Left colon (tissue), 2 donors: ENCODE measurements around the gene GCSAML. TPM values are rescaled to one million over a fixed set of nuclear protein-coding genes. Genes with fewer than 3 reads are reported as not detected.
"Not testable (repeated sequence)": the region's sequence is repeated elsewhere in the genome, so short reads cannot be mapped to it uniquely, and the experiment has no call there.

ENCODE experiments used
- ATAC-seq: fragments of 200-7000 bp; cut with Tn5 transposase; one replicate; pipeline ENCODE4 v1.9.1; 2020; ENCODE audit warnings: mild to moderate bottlenecking, moderate library complexity
- DNase-seq, 2 donors: peaks; one replicate each; pipeline ENCODE4 v3.0.0-alpha.2; 2020
- intact Hi-C, 2 donors: fragments of 100-400 bp; cut with DNase I in 1 of 2; cut with micrococcal nuclease in 1 of 2; formaldehyde crosslinking; loops; one replicate each; pipeline versions ENCODE4 v1.11.2 to v1.14.0; 2022; cut with DNase I, micrococcal nuclease
- long read RNA-seq: library from polyadenylated mRNA; unstranded; transcript quantifications from one replicate; pipeline ENCODE4 v2.0.0, GENCODE V29; 2021
- total RNA-seq, 2 donors: library from RNA; stranded (reverse); fragmentation: NEBNext Ultra II Directional; extraction: Animal tissue kit (Norgen Biotek cat#: 25700); gene quantifications; one replicate each; pipeline ENCODE4 v1.2.1, GENCODE V29; 2021
- donor health status: DM: no; HTN: no; CAD: no.
- donor health status: DM: yes; HTN: yes; CAD: no.

Gene GCSAML
- total RNA-seq = under 1 TPM; 0.18 to 0.67 TPM
- long read RNA-seq = 0 reads

GRCh38 chr1:247548769-247549182, at the start of gene GCSAML:
GCSAML (plus strand) TSS chr1:247549134; CDS start chr1:247549192, 58 bp downstream.
- ATAC-seq = no peak
- intact Hi-C loops = no loop called here
- no peak for DNase-seq

- no peak for ATAC-seq
- intact Hi-C loops = no loop called here
These were observed 48.1 kb upstream of the GCSAML start for GRCh38 chr1:247500865-247501264.

GRCh38 chr1:247506831-247507230, 42.1 kb upstream of the GCSAML start:
- intact Hi-C loops = no loop called here
- DNase-seq (no peak), ATAC-seq (no peak)

More at GRCh38 chr1:247500865-247501264, 48.1 kb upstream of the GCSAML start:
- no peak for DNase-seq

- intact Hi-C loops = no loop called here
- no peak for ATAC-seq
- no peak for DNase-seq
These were observed 30.9 kb upstream of the GCSAML start for GRCh38 chr1:247517795-247518612.

- intact Hi-C loops = no loop called here
- DNase-seq = no peak
- no peak for ATAC-seq
These were observed 30.4 kb upstream of the GCSAML start for GRCh38 chr1:247518613-247518891.

DNA sequence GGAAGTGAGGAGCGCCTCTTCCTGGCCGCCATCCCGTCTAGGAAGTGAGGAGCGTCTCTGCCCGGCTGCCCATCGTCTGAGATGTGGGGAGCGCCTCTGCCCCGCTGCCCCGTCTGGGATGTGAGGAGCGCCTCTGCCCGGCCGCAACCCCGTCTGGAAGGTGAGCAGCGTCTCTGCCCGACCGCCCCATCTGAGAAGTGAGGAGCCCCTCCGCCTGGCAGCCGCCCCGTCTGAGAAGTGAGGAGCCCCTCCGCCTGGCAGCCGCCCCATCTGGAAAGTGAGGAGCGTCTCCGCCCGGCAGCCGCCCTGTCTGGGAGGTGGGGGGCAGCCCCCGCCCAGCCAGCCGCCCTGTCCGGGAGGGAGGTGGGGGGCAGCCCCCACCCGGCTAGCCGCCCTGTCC, 27.0 kb upstream of the GCSAML start:
- ATAC-seq, intact Hi-C loops, DNase-seq: not testable (repeated sequence)

GRCh38 chr1:247528812-247529474, 20.0 kb upstream of the GCSAML start:
- intact Hi-C loops = no loop called here
- no peak for ATAC-seq
- no peak for DNase-seq

DNA sequence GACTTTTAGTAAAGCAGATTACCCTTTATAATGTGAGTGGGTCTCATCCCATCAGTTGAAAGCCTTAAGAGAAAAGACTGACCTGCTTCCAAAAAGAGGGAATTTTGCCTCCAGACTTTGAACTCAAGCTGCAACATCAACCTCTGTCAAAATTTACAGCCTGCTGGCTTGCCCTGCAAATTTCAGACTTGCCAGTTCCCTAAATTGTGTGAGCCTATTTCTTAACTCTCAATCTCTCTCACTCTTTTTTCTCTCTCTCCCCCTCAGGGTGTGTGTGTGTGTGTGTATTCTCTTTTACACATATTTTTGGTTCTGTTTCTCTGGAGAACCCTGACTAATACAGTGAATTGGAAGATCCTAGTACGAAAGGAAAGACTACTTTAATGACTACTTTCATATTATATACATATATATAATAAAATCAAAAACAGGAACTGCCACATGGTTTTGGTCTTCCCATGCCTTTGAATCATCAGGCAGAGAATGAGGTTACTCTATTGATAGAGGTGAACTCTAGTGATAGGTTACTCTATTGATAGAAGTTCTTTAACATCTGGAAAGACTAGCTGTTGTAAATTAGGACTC, 19.1 kb upstream of the GCSAML start:
- ATAC-seq (no peak), DNase-seq (no peak)
- intact Hi-C loops = no loop called here

GRCh38 chr1:247530785-247531184, 18.1 kb upstream of the GCSAML start:
- DNase-seq (no peak), ATAC-seq (no peak)
- intact Hi-C loops = no loop called here

GRCh38 chr1:247531937-247532336, 17.0 kb upstream of the GCSAML start:
- DNase-seq = no peak
- intact Hi-C loops = no loop called here

GRCh38 chr1:247535402-247535801, 13.5 kb upstream of the GCSAML start:
- ATAC-seq (no peak), DNase-seq (no peak)
- intact Hi-C loops = no loop called here

More at GRCh38 chr1:247531937-247532336, 17.0 kb upstream of the GCSAML start:
- ATAC-seq = no peak

DNA sequence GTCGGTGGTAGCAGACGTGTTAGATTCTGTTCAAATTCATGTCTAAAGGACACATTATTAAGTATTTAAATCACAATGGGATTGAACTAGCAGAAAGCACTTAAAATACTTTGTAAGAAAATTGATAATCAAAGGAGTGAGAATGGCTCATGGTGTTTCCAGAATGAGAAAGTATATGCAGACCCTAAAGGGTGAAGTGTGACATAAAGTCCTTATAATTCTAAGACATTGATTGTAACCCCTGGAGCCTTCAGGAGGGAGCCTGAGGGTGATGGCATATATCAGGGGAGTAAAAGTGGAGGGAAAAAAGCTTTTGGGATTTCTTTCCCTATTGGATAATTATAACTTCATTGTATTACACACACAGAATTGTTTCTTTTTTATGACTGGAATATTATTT, 12.6 kb upstream of the GCSAML start, which contains the start of gene OR2C3:
Gene OR2C3 (minus strand): TSS at position 101 of the 400 bp plus-strand sequence. CDS start 3,929 bp downstream, outside the sequence.
- DNase-seq (no peak), ATAC-seq (no peak)
- intact Hi-C loops = no loop called here

GRCh38 chr1:247538561-247538960, 10.4 kb upstream of the GCSAML start:
- intact Hi-C loops = no loop called here
- DNase-seq = no peak
- no peak for ATAC-seq

- DNase-seq = no peak
- no peak for ATAC-seq
- intact Hi-C loops = no loop called here
These were observed 9.7 kb upstream of the GCSAML start for GRCh38 chr1:247539215-247539614.

DNA sequence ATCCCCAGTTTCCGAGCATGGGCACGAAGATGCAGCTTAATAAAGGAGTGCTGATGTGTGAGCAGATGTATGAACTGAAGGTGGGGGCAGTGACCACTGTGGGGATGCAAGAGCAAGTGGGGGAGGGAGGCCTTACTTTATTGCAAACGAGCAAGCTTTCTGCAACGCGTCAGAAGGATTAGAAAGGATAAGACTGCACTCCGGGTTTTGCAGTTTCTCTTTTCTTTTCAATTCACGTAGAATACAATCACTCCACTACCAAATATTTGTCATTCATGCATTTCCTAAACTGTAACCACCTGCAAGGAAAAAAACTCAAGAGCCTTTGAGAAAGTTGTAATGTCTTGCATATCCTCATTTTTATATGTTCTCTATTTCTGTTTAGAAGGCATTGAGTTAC, 8.4 kb upstream of the GCSAML start:
- ATAC-seq = no peak
- intact Hi-C loops = no loop called here
- no peak for DNase-seq

DNA sequence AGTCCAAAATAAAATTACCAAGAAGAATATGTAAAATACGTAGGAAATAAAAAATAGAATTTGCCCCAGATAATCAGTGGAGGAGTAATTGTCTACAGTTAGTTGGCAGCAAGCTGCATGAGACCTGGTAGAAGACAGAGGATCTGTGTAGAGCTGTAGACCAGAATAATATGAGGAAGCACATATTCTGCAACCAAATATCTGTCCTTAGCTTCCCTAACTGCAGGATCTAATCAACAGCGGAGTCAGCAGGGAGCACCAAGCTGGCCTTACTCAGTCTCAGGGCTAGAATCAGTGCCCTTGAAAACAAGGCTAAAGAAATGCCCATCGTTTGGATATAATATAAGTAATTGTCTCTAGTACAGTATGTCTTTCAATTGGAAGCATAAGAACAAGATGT, 6.1 kb upstream of the GCSAML start:
- intact Hi-C loops = no loop called here
- ATAC-seq = no peak
- no peak for DNase-seq

- intact Hi-C loops = no loop called here
- DNase-seq (no peak), ATAC-seq (no peak)
These were observed 842 bp upstream of the GCSAML start for GRCh38 chr1:247548092-247548491.

GRCh38 chr1:247551721-247552120, 2.8 kb downstream of the GCSAML start:
- DNase-seq (no peak), ATAC-seq (no peak)
- intact Hi-C loops = no loop called here

DNA sequence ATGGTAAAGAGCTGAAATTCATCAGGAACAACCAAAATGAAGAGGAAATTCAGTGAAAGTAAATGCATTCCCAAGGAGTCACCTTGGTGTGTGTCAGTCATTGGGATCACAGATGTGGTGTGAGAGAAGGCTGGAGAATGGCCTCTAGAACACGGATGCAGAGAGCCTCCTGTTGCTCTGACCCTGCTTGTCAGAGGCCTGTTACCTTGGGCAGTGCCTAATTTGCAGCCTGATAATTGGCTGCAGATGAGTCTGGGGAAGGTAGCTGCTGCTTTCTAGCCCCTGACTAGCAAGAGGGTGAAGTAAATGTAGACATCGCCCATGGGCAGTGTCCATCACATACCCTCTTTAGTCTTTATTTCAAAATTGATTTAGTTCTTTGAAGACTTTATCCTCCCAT, 3.3 kb downstream of the GCSAML start:
- no peak for ATAC-seq
- no peak for DNase-seq
- intact Hi-C loops = no loop called here
